Measurements from ENCODE around the gene MDH1B. TPM values are rescaled to one million over a fixed set of nuclear protein-coding genes. Genes with fewer than 3 reads are reported as not detected.

The MDH1B gene
- total RNA-seq, 1 experiment from 2014 or later: 0.85 TPM

DNA sequence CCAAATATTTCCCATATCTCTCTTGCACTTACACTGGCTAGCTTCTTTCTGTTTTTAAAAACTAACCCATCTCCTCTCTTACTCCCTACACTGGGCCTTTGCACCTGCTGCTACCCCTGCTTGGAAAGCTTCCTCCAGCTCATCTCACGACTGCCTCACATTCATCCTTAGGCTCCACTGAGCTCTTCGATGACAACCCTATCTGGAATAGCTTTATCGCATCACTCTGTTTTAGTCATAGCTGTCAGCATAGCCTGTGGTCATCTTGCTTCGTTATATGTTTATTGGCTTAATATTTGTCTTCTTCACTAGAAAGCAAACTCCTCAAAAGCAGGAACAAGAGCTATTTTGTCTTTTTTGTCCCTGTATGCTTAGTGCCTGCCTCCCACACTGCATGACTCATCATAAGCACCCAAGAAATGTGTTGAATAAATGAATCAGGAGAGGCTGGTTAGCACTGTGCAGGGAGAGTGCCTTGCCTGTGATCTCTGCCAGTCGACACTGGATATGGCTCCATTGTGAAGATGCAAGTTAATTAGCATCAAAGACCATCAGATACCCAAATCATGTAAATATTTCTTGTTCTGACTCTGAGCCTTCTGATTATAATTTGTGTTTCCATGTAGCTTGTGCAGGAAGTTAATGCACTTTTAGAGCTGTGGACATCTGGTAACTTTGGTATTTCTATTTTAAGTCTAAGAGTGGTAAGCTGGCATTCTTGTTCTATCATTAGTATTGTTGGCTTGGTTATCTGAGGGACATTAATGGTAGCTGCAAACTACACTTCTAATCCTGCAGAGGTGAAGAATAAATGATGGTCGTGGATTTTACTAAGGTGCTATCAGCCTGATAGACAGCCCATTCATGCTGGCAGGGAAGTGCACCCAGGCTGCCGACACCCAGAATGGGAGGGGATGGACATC is 36.6 kb downstream of the MDH1B start:
- DNase-seq (ENCODE audit: low read depth, low spot score) (no peak), ATAC-seq (no peak)
- intact Hi-C loops (cut with micrococcal nuclease; ENCODE audit: unreplicated experiment) (no loop called here), in situ Hi-C loops (cut with HindIII; ENCODE audit: low pct_unique_long_range_greater_than_20kb, low sequenced_read_pairs) (no loop called here)
- H3K27me3 ChIP-seq (ENCODE audit: control insufficient read depth, insufficient read depth, low read length): no peaks in the 10 kb centered on the region
- no peaks in the 10 kb centered on the region for H3K9me3 ChIP-seq (ENCODE audit: control insufficient read depth, insufficient read depth, low read depth, low read length)
- no peak overlapping the region for H3K4me3 ChIP-seq (ENCODE audit: low read depth in 2 of 2, low read length in 2 of 2)
- no peaks in the 10 kb centered on the region for H3K4me1 ChIP-seq (ENCODE audit: control insufficient read depth, insufficient read depth, low read length)
- no peaks in the 10 kb centered on the region for H3K36me3 ChIP-seq (ENCODE audit: control insufficient read depth, insufficient read depth, low read length)
- CTCF ChIA-PET: no interaction called here
- TF ChIP-seq, protein P1, sequence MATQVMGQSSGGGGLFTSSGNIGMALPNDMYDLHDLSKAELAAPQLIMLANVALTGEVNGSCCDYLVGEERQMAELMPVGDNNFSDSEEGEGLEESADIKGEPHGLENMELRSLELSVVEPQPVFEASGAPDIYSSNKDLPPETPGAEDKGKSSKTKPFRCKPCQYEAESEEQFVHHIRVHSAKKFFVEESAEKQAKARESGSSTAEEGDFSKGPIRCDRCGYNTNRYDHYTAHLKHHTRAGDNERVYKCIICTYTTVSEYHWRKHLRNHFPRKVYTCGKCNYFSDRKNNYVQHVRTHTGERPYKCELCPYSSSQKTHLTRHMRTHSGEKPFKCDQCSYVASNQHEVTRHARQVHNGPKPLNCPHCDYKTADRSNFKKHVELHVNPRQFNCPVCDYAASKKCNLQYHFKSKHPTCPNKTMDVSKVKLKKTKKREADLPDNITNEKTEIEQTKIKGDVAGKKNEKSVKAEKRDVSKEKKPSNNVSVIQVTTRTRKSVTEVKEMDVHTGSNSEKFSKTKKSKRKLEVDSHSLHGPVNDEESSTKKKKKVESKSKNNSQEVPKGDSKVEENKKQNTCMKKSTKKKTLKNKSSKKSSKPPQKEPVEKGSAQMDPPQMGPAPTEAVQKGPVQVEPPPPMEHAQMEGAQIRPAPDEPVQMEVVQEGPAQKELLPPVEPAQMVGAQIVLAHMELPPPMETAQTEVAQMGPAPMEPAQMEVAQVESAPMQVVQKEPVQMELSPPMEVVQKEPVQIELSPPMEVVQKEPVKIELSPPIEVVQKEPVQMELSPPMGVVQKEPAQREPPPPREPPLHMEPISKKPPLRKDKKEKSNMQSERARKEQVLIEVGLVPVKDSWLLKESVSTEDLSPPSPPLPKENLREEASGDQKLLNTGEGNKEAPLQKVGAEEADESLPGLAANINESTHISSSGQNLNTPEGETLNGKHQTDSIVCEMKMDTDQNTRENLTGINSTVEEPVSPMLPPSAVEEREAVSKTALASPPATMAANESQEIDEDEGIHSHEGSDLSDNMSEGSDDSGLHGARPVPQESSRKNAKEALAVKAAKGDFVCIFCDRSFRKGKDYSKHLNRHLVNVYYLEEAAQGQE (IDR thresholded peaks at IDR 0.05; ENCODE audit: insufficient read depth in 1 of 2, low read depth in 2 of 2, low read length in 1 of 2): no peak
- TF ChIP-seq POLR2AphosphoS5 (IDR thresholded peaks at IDR 0.05; ENCODE audit: low read depth, low read length) (no peak), SIN3A (IDR thresholded peaks at IDR 0.05; ENCODE audit: borderline replicate concordance, insufficient read depth, low read depth, low read length) (no peak), TCF7L2 (IDR thresholded peaks at IDR 0.05; ENCODE audit: low read depth, low read length) (no peak)
- TF ChIP-seq, protein P2, sequence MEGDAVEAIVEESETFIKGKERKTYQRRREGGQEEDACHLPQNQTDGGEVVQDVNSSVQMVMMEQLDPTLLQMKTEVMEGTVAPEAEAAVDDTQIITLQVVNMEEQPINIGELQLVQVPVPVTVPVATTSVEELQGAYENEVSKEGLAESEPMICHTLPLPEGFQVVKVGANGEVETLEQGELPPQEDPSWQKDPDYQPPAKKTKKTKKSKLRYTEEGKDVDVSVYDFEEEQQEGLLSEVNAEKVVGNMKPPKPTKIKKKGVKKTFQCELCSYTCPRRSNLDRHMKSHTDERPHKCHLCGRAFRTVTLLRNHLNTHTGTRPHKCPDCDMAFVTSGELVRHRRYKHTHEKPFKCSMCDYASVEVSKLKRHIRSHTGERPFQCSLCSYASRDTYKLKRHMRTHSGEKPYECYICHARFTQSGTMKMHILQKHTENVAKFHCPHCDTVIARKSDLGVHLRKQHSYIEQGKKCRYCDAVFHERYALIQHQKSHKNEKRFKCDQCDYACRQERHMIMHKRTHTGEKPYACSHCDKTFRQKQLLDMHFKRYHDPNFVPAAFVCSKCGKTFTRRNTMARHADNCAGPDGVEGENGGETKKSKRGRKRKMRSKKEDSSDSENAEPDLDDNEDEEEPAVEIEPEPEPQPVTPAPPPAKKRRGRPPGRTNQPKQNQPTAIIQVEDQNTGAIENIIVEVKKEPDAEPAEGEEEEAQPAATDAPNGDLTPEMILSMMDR (IDR thresholded peaks at IDR 0.05): no peak
- BruUV-seq (replicated peaks): no TSS peak
- POLR2A ChIA-PET: interaction anchor here (0.6 kb wide), 1 partner anchor 323 kb away, joined by 5 read pairs; no protein-coding TSS in a partner anchor
- H3K27ac ChIP-seq (ENCODE audit: low read length): no peak overlapping the region

DNA sequence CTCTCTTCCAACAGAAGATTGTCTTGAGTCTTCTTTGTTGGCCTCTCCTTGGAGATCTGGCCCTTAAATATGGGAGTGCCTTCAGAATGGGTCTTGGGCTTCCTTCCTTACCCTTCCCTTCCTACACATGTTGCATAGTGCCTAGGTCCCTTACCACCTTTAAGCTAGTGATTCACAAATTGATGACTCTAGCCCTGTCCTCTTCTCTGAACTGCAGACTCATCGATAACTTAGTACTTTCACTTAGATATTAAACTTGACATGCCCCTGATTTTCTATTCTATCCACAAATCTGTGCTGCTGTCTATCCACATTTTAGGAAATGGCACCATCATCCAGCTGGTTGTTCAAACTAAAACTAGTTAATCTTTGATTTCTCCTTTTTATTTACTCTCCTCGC is 37.8 kb downstream of the MDH1B start:
- BruUV-seq (replicated peaks): no TSS peak
- Histone ChIP-seq H3K36me3 (ENCODE audit: control insufficient read depth, insufficient read depth, low read length) (no peaks in the 10 kb centered on the region), H3K4me3 (ENCODE audit: low read depth in 2 of 2, low read length in 2 of 2) (no peak overlapping the region), H3K9me3 (ENCODE audit: control insufficient read depth, insufficient read depth, low read depth, low read length) (no peaks in the 10 kb centered on the region), H3K27ac (ENCODE audit: low read length) (no peak overlapping the region), H3K27me3 (ENCODE audit: control insufficient read depth, insufficient read depth, low read length) (no peaks in the 10 kb centered on the region), H3K4me1 (ENCODE audit: control insufficient read depth, insufficient read depth, low read length) (no peaks in the 10 kb centered on the region)
- TF ChIP-seq, protein P2 (IDR thresholded peaks at IDR 0.05): no peak
- TF ChIP-seq POLR2AphosphoS5 (IDR thresholded peaks at IDR 0.05; ENCODE audit: low read depth, low read length) (no peak), SIN3A (IDR thresholded peaks at IDR 0.05; ENCODE audit: borderline replicate concordance, insufficient read depth, low read depth, low read length) (no peak), TCF7L2 (IDR thresholded peaks at IDR 0.05; ENCODE audit: low read depth, low read length) (no peak)
- TF ChIP-seq, protein P1 (IDR thresholded peaks at IDR 0.05; ENCODE audit: insufficient read depth in 1 of 2, low read depth in 2 of 2, low read length in 1 of 2): no peak
- in situ Hi-C loops (cut with HindIII; ENCODE audit: low pct_unique_long_range_greater_than_20kb, low sequenced_read_pairs) (no loop called here), intact Hi-C loops (cut with micrococcal nuclease; ENCODE audit: unreplicated experiment) (no loop called here)
- DNase-seq (ENCODE audit: low read depth, low spot score): no peak
- ChIA-PET CTCF (no interaction called here), POLR2A (no interaction called here)
- no peak for ATAC-seq
